AG09319 (cell line): ENCODE data around the gene CDKAL1.

Source experiments
- DNase-seq: peaks from one replicate; pipeline ENCODE4 v3.0.0-alpha.2; 2010; ENCODE audit warnings: low read depth; ENCODE audit errors: extremely low read depth
- TF ChIP-seq, protein P1 (sequence below): IDR thresholded peaks from 2 replicates; pipeline ENCODE4 v1.5.1; 2011; ENCODE audit warnings: low read depth, mild to moderate bottlenecking, inconsistent platforms, low read length, moderate library complexity

Gene CDKAL1

DNA sequence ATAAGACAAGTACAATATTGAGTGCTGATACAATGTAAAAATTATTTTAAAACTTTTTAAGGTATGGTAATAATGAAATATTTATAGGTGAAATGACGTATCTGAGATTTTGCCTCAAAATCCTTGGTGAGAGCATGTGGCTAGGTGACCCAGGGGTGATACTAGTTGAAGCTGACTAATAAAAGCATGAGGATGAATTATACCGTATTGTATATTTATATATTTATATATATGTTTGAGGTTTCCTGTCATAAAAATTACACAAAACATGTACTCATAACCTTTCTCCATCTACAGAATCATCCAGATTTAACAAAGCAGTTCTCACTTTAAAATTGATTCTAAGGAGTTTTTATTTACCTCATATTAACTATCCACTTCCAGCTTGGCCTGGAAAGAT lies 358.1 kb downstream of the CDKAL1 start:
- TF ChIP-seq, protein P1, sequence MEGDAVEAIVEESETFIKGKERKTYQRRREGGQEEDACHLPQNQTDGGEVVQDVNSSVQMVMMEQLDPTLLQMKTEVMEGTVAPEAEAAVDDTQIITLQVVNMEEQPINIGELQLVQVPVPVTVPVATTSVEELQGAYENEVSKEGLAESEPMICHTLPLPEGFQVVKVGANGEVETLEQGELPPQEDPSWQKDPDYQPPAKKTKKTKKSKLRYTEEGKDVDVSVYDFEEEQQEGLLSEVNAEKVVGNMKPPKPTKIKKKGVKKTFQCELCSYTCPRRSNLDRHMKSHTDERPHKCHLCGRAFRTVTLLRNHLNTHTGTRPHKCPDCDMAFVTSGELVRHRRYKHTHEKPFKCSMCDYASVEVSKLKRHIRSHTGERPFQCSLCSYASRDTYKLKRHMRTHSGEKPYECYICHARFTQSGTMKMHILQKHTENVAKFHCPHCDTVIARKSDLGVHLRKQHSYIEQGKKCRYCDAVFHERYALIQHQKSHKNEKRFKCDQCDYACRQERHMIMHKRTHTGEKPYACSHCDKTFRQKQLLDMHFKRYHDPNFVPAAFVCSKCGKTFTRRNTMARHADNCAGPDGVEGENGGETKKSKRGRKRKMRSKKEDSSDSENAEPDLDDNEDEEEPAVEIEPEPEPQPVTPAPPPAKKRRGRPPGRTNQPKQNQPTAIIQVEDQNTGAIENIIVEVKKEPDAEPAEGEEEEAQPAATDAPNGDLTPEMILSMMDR, result no peak
- no peak for DNase-seq

DNA sequence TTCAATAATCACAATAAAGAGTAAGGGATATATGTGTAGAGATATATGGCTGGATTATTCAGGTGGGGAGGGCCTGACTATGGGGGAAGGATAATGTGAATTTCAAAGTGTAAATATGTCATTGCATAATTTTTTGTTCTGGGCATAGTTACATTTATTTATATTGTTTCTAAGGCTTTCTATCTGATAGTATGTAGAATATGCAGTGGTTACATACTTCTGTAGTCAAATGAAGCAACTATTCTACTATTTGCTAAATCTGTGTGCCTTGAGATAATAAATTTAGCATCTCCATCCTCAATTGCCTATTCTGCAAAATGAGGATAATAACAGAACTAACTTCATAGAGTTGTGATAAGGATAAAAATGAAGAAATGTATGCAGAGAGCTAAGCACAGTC lies 359.2 kb downstream of the CDKAL1 start:
- TF ChIP-seq, protein P1, result no peak
- no peak for DNase-seq

DNA sequence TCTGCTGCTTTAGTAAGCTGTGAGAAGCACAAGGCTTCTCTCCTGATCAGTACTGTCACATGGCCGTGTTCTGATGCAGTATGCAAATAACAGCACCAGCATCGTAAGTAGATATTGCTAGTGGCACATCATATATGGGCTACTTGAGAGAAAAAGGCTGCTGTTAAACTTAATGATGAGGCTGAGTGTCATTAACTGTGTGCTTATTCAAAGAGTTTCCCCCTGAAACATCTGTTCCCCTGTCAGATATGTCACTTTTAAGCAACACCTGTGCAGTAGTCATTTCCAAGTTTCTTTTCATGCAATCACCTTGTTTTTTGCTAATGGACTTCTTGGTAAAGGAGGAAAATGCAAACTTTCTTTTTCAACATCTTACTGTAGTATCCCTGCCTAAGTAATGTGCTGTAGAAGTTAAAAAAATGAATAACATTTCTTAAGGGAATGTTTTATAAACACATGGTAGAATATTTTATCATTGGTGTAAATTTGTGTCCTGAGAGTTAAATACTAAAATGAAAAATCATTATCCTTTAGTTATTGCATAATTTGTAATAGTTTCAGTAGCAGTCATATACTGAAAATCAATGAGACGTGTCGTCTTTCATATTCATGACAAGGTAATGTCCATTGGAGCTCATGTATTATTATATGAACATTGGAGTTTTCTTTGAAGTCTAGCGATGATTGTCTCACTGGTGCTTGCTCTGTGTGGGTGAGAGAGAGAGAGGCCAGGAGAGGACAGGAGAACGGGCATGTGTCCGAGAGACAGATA lies 366.3 kb downstream of the CDKAL1 start:
- no peak for DNase-seq
- TF ChIP-seq, protein P1, result no peak

DNA sequence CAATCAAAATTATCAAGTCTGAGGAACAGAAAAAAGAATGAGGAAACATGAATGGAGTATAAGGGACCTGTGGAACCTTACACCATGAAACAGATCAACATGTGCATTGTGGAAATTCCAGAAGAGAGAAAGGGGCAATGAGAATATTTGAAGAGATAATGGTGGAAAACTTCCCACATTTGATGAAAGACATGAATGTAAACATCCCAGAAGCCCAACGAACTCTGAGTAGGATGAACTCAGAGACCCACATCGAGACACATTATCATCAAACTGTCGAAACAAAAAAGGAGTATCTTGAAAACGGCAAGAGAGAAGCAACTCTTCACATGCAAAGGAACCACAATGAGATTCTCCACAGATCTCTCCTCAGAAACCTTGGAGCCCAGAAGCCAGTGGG lies 371.1 kb downstream of the CDKAL1 start:
- no peak for DNase-seq
- TF ChIP-seq, protein P1, result no peak

DNA sequence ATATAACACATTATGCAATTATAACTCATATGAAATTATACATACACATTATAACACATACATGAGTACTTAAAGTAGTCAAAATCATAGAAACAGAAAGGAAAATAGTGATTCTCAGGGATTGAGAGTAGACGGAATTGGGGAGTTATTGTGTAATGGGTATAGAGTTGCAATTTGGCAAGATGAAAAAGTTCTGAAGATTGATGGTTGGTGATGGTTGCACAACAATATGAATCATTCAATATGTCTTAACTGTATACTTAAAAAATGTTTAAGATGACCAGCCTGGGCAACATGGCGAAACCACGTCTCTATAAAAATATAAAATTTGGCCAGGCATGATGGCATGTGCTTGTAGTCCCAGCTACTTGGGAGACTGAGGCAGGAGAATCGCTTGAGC lies 372.7 kb downstream of the CDKAL1 start:
- DNase-seq, result peak; percentile 61
- TF ChIP-seq, protein P1, result no peak

DNA sequence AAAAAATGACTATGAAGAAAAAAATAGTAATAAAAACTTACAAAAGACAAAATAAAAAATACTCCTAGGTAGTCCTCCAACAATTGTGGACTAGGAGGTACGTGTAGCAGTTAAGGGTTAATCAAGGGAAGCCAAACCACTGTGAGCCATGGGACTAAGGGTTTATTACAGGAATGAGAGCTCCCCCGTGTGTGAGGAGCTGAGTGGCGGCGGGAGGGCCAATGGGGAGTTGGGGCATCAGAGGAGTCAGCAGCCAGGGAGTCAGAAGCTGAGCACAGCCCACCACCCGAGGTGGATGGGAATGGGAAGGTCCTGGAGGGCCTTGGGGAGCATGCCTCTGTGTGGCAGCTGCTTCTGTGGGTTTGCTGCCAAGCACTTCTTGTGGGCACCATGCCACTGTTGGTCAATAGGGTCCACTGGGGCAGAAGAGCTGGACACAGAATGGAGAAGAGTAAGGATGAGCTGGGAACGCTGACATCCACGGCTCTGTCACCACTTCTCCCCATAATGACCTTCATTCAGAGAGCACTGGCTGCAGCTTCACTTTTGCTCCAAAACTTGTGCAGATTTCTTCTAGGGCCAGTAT lies 373.3 kb downstream of the CDKAL1 start:
- TF ChIP-seq, protein P1, result no peak
- no peak for DNase-seq

DNA sequence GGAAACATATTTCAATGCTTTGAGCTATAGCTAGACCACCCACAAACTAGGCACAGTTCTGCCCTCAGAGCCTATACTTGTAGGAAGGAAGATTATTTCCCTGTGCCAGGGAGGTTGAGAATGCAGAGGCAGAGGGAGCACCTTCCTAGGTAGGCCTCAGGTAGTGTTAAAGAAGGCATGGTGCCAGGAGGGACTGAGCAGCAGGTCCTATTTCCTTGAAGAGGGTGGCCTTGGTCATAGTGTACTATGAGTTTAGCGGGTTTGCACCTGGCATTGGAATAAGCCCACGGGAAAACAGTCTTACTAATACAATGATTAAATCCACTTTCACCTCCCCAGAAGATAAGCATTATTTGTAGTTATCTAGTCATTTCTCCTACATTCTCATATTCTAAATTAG lies 375.4 kb downstream of the CDKAL1 start:
- TF ChIP-seq, protein P1, result no peak
- DNase-seq, result no peak
